K562 (cell line): ENCODE measurements around the gene PNPLA4. TPM values are rescaled to one million over a fixed set of nuclear protein-coding genes. Genes with fewer than 3 reads are reported as not detected.

Source experiments
- ATAC-seq: fragments of 200-7000 bp; cut with Tn5 transposase; 3 replicates; pipeline ENCODE4 v1.9.1; 2020; ENCODE audit warnings: moderate library complexity
- BruUV-seq: library from RNA; stranded (reverse); fragments of 400-500 nt; replicated peaks from 2 replicates; lab custom pipeline; 2021; lab: Mats Ljungman, UMichigan
- CTCF ChIA-PET: fragments of 300-600 bp; formaldehyde crosslinking; extraction: SDS; loops from one replicate; lab custom pipeline; 2021; ENCODE audit warnings: low intra/inter-chr PET ratio; lab: Yijun Ruan, JAX
- POLR2A ChIA-PET: fragments of 300-600, 350-650 bp; sonication (Branson Sonifier 250); formaldehyde crosslinking; extraction: SDS; loops from one replicate; lab custom pipeline; 2021; ENCODE audit warnings: antibody characterized with exemption, inconsistent platforms; lab: Yijun Ruan, JAX
- DNase-seq, 4 experiments: peaks; one replicate each; pipeline versions ENCODE4 v3.0.0 to v3.0.0-alpha.2; 2011 to 2018; ENCODE audit warnings: low spot score in 3 of 4, mixed read lengths in 3 of 4; ENCODE audit errors: extremely low read depth in 1 of 4
- FAIRE-seq: peaks from 2 replicates; lab custom pipeline; 2011; peaks lifted over from hg19 to GRCh38; lab: Jason Lieb, UNC
- H2AFZ ChIP-seq: 2 replicates; pipeline ENCODE4 v1.6.0; 2011; ENCODE audit warnings: low read depth, low read length, control low read depth, inconsistent platforms
- H3K27ac ChIP-seq: fragments of 200-600 bp; 3 replicates; pipeline ENCODE4 v1.8.0; 2011; ENCODE audit warnings: low read depth, mild to moderate bottlenecking, control low read depth, inconsistent platforms, low read length, moderate library complexity, mixed read lengths; ENCODE audit errors: extremely low read depth
- H3K27me3 ChIP-seq, 2 experiments: fragments of 300-600 bp in 1 of 2; 2 replicates in 1 of 2; 3 replicates in 1 of 2; pipeline versions ENCODE4 v1.6.0 to v1.8.0; 2011; ENCODE audit warnings: inconsistent platforms in 2 of 2, low read length in 2 of 2, mild to moderate bottlenecking in 1 of 2, mixed read lengths in 1 of 2, moderate library complexity in 1 of 2; ENCODE audit not compliant: control insufficient read depth in 2 of 2, insufficient read depth in 2 of 2
- H3K36me3 ChIP-seq: fragments of 300-600 bp; 3 replicates; pipeline ENCODE4 v1.8.0; 2011; ENCODE audit warnings: mild to moderate bottlenecking, low read length, inconsistent platforms; ENCODE audit not compliant: control insufficient read depth, insufficient read depth
- H3K4me1 ChIP-seq, 2 experiments: fragments of 200-600 bp in 1 of 2; replicated peaks in 1 of 2; 2 replicates in 1 of 2; 3 replicates in 1 of 2; pipeline versions ENCODE4 v1.5.1 to v1.8.0; 2011; ENCODE audit warnings: inconsistent platforms in 2 of 2, low read length in 2 of 2, mild to moderate bottlenecking in 1 of 2, mixed read lengths in 1 of 2, moderate library complexity in 1 of 2; ENCODE audit not compliant: control insufficient read depth in 2 of 2, insufficient read depth in 2 of 2
- H3K4me2 ChIP-seq: 2 replicates; pipeline ENCODE4 v1.6.1; 2011; ENCODE audit warnings: low read length, control low read depth, inconsistent platforms, mixed read lengths; ENCODE audit not compliant: insufficient read depth
- H3K4me3 ChIP-seq: fragments of 200-600 bp; sonication (generic), shearing (Covaris generic); 2 replicates; pipeline ENCODE4 v1.5.1; 2016; ENCODE audit warnings: control low read depth, inconsistent platforms
- H3K79me2 ChIP-seq: fragments of 200-600 bp; 3 replicates; pipeline ENCODE4 v1.8.0; 2011; ENCODE audit warnings: low read length, inconsistent platforms; ENCODE audit not compliant: control insufficient read depth, insufficient read depth
- H3K9ac ChIP-seq, 2 experiments: 2 replicates each; pipeline versions ENCODE4 v1.6.0 to v1.6.1; 2011; ENCODE audit warnings: low read depth in 2 of 2, low read length in 2 of 2, control low read depth in 1 of 2, inconsistent platforms in 1 of 2, mild to moderate bottlenecking in 1 of 2, mixed read lengths in 1 of 2; ENCODE audit not compliant: insufficient read depth in 1 of 2
- H3K9me1 ChIP-seq: one replicate; pipeline ENCODE4 v1.6.0; 2011; ENCODE audit warnings: inconsistent platforms, mild to moderate bottlenecking, low read length, moderate library complexity; ENCODE audit not compliant: control insufficient read depth, insufficient read depth
- H3K9me3 ChIP-seq: replicated peaks from 2 replicates; pipeline ENCODE4 v1.5.1; 2011; ENCODE audit warnings: low read depth, low read length, inconsistent platforms; ENCODE audit not compliant: control insufficient read depth, insufficient read depth
- H4K20me1 ChIP-seq: replicated peaks from 2 replicates; pipeline ENCODE4 v1.6.1; 2011; ENCODE audit warnings: low read length, inconsistent platforms, mixed read lengths; ENCODE audit not compliant: control insufficient read depth, insufficient read depth
- ARID1B ChIP-seq: fragments of 450-650 bp; IDR thresholded peaks from 2 replicates; pipeline ENCODE4 v1.6.1; 2016; ENCODE audit warnings: antibody characterized with exemption, mild to moderate bottlenecking, inconsistent platforms
- BACH1 ChIP-seq: fragments of 200-800 bp; sonication (Bioruptor generic); IDR thresholded peaks from 2 replicates; pipeline ENCODE4 v1.6.1; 2016; ENCODE audit warnings: missing genetic modification characterization, missing compliant biosample characterization
- BCOR ChIP-seq: fragments of 450-650 bp; IDR thresholded peaks from 2 replicates; pipeline ENCODE4 v1.6.1; 2016
- BRF1 ChIP-seq: IDR thresholded peaks from 3 replicates; pipeline ENCODE4 v1.6.1; 2011; ENCODE audit warnings: borderline replicate concordance, mild to moderate bottlenecking; ENCODE audit not compliant: insufficient read length; ENCODE audit errors: extremely low read depth
- CBX5 ChIP-seq: IDR thresholded peaks from 2 replicates; pipeline ENCODE4 v1.6.1; 2014; ENCODE audit warnings: low read depth, borderline replicate concordance
- ETV1 ChIP-seq: fragments of 450-650 bp; conservative IDR thresholded peaks from 2 replicates; pipeline ENCODE4 v1.6.1; 2016; ENCODE audit warnings: missing genetic modification characterization, control low read depth, low read depth, missing compliant biosample characterization
- MEF2A ChIP-seq: IDR thresholded peaks from 2 replicates; pipeline ENCODE4 v1.6.1; 2011; ENCODE audit warnings: low read depth, mild to moderate bottlenecking, low read length, moderate library complexity; ENCODE audit not compliant: control insufficient read depth
- NFRKB ChIP-seq: fragments of 450-650 bp; IDR thresholded peaks from 2 replicates; pipeline ENCODE4 v1.6.1; 2016; ENCODE audit warnings: low read depth
- PHB ChIP-seq: fragments of 250-450 bp; sonication (Bioruptor Pico); IDR thresholded peaks from 2 replicates; pipeline ENCODE4 v1.5.0; 2021
- WHSC1 ChIP-seq: IDR thresholded peaks from one replicate; pipeline ENCODE4 v1.6.1; 2012; ENCODE audit warnings: low read length, control low read depth, inconsistent platforms
- ZNF12 ChIP-seq: sonication (generic); formaldehyde crosslinking; IDR thresholded peaks from 2 replicates; pipeline ENCODE4 v1.4.0; 2020; ENCODE audit warnings: mild to moderate bottlenecking, missing genetic modification reagents
- WGBS: fragments of 100-300 bp; shearing (Covaris generic); methylation state at CpG from one replicate; pipeline ENCODE4 v1.1.6; 2016; ENCODE audit warnings: low coverage, mixed read lengths; ENCODE audit not compliant: insufficient coverage; ENCODE audit errors: missing lambda C conversion rate; 5-methylcytosine and 5-hydroxymethylcytosine counted together
- in situ Hi-C: fragments of 300-500 bp; cut with MboI; formaldehyde crosslinking; loops from 4 replicates; pipeline ENCODE4 v1.15.0; 2018; ENCODE audit warnings: inconsistent platforms, mixed read lengths
- intact Hi-C: fragments of 100-400 bp; cut with micrococcal nuclease; formaldehyde crosslinking; loops from 2 replicates; pipeline ENCODE4 v1.14.2; 2022
- polyA plus RNA-seq, 8 experiments: library from polyadenylated mRNA; depleted of rRNA in 4 of 8; stranded (reverse) in 5 of 8; unstranded in 3 of 8; fragments of >200 nt; fragmentation: Nextera tagmentation in 2 of 8; fragmentation: Illumina TruSeq in 1 of 8; extraction: Ambion mirVana in 2 of 8; extraction: Trizol in 1 of 8; gene quantifications; 2 replicates each; pipeline versions ENCODE4 v1.2.1 to v1.2.3, GENCODE V29; 2011 to 2014; ENCODE audit warnings: inconsistent platforms in 1 of 8, missing spikeins in 1 of 8
- total RNA-seq, 7 experiments: library from RNA; depleted of rRNA in 6 of 7; stranded (reverse); fragments of >200 nt in 6 of 7; fragmentation: Illumina TruSeq in 2 of 7; extraction: Trizol in 2 of 7; gene quantifications; 2 replicates each; pipeline versions ENCODE4 v1.2.1 to v1.2.3, GENCODE V29; 2011 to 2021; ENCODE audit warnings: low replicate concordance in 1 of 7
- TF ChIP-seq, protein P1 (sequence below), 2 experiments: fragments of 200-800 bp in 1 of 2; sonication (Bioruptor generic) in 1 of 2; sonication (generic) in 1 of 2; formaldehyde crosslinking in 1 of 2; IDR thresholded peaks in 1 of 2; conservative IDR thresholded peaks in 1 of 2; 2 replicates each; pipeline versions ENCODE4 v1.5.0 to v1.6.1; 2016 to 2020; ENCODE audit warnings: missing compliant biosample characterization in 1 of 2, missing genetic modification characterization in 1 of 2, missing genetic modification reagents in 1 of 2
- TF ChIP-seq, protein P2 (sequence below): fragments of 250-450 bp; sonication (Bioruptor Pico); IDR thresholded peaks from 2 replicates; pipeline ENCODE4 v1.4.0; 2020; ENCODE audit warnings: borderline replicate concordance
- TF ChIP-seq, protein P3 (sequence below): fragments of 250-450 bp; sonication (Bioruptor Pico); IDR thresholded peaks from 2 replicates; pipeline ENCODE4 v1.5.0; 2021; ENCODE audit warnings: mild to moderate bottlenecking, borderline replicate concordance
- TF ChIP-seq, protein P4 (sequence below): fragments of 250-450 bp; sonication (Bioruptor Pico); IDR thresholded peaks from 2 replicates; pipeline ENCODE4 v1.8.0; 2021; ENCODE audit warnings: borderline replicate concordance, mild to moderate bottlenecking, moderate library complexity; ENCODE audit not compliant: poor library complexity, severe bottlenecking

PNPLA4 gene
- total and polyA plus RNA-seq, 9 of the 15 experiments (the other 6 are each of a cell fraction or from before 2014, with no cell fraction given): 20.7 to 61.1 (median 32.7) TPM

DNA sequence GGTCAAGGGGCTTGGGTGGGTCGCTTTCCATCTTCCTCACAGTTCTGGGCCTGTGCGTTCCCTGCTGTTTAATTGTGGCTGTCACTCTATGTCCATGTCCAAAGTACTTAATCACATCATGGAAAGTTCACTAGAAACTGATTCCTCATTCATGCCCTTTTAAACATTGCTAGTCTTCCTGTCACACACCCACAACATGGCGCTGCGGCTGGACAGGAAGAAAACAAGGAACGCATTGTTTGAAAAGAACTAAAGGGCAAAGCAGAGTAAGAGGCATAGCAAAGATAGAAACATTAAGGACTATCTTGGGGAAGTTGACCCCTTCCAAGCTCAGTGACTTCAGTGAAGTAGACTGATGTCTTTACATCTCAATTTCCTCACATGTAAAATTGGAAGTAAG is 18.4 kb downstream of the PNPLA4 start:
- Histone ChIP-seq H3K4me1 (no peaks in the 10 kb centered on the region), H3K79me2 (no peaks in the 10 kb centered on the region), H4K20me1 (no peaks in the 10 kb centered on the region), H3K27ac (no peak overlapping the region), H3K4me3 (no peak overlapping the region), H2AFZ (no peak overlapping the region), H3K9ac (no peak overlapping the region), H3K27me3 (no peaks in the 10 kb centered on the region), H3K9me3 (no peaks in the 10 kb centered on the region), H3K4me2 (no peak overlapping the region), H3K36me3 (no peaks in the 10 kb centered on the region), H3K9me1 (no peaks in the 10 kb centered on the region)
- ATAC-seq: no peak
- no peak for DNase-seq
- in situ Hi-C loops (no loop called here), intact Hi-C loops (no loop called here)
- POLR2A ChIA-PET: no interaction called here
- no peak for FAIRE-seq
- CTCF ChIA-PET: no interaction called here
- 91% methylated on average over 4 of the region's 5 CpGs for WGBS
- BruUV-seq: no TSS peak
- TF ChIP-seq PHB (CRISPR knock-in tag): no peak
- TF ChIP-seq WHSC1: no peak
- no peak for TF ChIP-seq CBX5
- TF ChIP-seq NFRKB: no peak
- TF ChIP-seq, protein P1, sequence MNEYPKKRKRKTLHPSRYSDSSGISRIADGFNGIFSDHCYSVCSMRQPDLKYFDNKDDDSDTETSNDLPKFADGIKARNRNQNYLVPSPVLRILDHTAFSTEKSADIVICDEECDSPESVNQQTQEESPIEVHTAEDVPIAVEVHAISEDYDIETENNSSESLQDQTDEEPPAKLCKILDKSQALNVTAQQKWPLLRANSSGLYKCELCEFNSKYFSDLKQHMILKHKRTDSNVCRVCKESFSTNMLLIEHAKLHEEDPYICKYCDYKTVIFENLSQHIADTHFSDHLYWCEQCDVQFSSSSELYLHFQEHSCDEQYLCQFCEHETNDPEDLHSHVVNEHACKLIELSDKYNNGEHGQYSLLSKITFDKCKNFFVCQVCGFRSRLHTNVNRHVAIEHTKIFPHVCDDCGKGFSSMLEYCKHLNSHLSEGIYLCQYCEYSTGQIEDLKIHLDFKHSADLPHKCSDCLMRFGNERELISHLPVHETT (CRISPR knock-in tag; conservative IDR thresholded peaks at IDR 0.05 in 1 of 2, IDR thresholded peaks at IDR 0.05 in 1 of 2): no peak
- TF ChIP-seq, protein P2, sequence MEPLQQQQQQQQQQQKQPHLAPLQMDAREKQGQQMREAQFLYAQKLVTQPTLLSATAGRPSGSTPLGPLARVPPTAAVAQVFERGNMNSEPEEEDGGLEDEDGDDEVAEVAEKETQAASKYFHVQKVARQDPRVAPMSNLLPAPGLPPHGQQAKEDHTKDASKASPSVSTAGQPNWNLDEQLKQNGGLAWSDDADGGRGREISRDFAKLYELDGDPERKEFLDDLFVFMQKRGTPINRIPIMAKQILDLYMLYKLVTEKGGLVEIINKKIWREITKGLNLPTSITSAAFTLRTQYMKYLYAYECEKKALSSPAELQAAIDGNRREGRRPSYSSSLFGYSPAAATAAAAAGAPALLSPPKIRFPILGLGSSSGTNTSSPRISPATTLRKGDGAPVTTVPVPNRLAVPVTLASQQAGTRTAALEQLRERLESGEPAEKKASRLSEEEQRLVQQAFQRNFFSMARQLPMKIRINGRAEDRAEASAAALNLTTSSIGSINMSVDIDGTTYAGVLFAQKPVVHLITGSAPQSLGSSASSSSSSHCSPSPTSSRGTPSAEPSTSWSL (CRISPR knock-in tag): no peak
- TF ChIP-seq BACH1: no peak
- TF ChIP-seq MEF2A: no peak
- no peak for TF ChIP-seq BRF1
- TF ChIP-seq, protein P3, sequence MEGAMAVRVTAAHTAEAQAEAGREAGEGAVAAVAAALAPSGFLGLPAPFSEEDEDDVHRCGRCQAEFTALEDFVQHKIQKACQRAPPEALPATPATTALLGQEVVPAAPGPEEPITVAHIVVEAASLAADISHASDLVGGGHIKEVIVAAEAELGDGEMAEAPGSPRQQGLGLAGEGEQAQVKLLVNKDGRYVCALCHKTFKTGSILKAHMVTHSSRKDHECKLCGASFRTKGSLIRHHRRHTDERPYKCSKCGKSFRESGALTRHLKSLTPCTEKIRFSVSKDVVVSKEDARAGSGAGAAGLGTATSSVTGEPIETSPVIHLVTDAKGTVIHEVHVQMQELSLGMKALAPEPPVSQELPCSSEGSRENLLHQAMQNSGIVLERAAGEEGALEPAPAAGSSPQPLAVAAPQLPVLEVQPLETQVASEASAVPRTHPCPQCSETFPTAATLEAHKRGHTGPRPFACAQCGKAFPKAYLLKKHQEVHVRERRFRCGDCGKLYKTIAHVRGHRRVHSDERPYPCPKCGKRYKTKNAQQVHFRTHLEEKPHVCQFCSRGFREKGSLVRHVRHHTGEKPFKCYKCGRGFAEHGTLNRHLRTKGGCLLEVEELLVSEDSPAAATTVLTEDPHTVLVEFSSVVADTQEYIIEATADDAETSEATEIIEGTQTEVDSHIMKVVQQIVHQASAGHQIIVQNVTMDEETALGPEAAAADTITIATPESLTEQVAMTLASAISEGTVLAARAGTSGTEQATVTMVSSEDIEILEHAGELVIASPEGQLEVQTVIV (CRISPR knock-in tag): no peak
- no peak for TF ChIP-seq ZNF12 (CRISPR knock-in tag)
- TF ChIP-seq ETV1 (tag): no peak
- no peak for TF ChIP-seq ARID1B
- TF ChIP-seq, protein P4, sequence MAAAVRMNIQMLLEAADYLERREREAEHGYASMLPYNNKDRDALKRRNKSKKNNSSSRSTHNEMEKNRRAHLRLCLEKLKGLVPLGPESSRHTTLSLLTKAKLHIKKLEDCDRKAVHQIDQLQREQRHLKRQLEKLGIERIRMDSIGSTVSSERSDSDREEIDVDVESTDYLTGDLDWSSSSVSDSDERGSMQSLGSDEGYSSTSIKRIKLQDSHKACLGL (CRISPR knock-in tag): no peak
- TF ChIP-seq BCOR: no peak
